HepG2 (cell line): ENCODE data around the gene FRMD3. TPM values are rescaled to one million over a fixed set of nuclear protein-coding genes. Genes with fewer than 3 reads are reported as not detected.
A peak's percentile ranks its signal among the peaks of the same experiment; 100 is the strongest.

Experiments used
- ATAC-seq: fragments of 200-7000 bp; cut with Tn5 transposase; 3 replicates; pipeline ENCODE4 v1.9.1; 2020; ENCODE audit warnings: mild to moderate bottlenecking, moderate library complexity
- BruUV-seq: library from RNA; stranded (reverse); fragments of 400-500 nt; replicated peaks from 2 replicates; lab custom pipeline; 2021; lab: Mats Ljungman, UMichigan
- CTCF ChIA-PET: fragments of 300-600 bp; formaldehyde crosslinking; extraction: SDS; loops from one replicate; lab custom pipeline; 2021; ENCODE audit warnings: low total read pairs, inconsistent platforms, low intra/inter-chr PET ratio; lab: Yijun Ruan, JAX
- POLR2A ChIA-PET: fragments of 350-600 bp; sonication (Branson Sonifier 250); formaldehyde crosslinking; loops from one replicate; lab custom pipeline; 2020; ENCODE audit warnings: antibody characterized with exemption, inconsistent platforms; lab: Yijun Ruan, JAX
- DNase-seq: peaks from one replicate; pipeline ENCODE4 v3.0.0-alpha.2; 2015; ENCODE audit warnings: low spot score
- FAIRE-seq: peaks from 3 replicates; lab custom pipeline; 2011; peaks lifted over from hg19 to GRCh38; lab: Jason Lieb, UNC
- H2AFZ ChIP-seq: one replicate; pipeline ENCODE4 v1.6.1; 2011; ENCODE audit warnings: low read length, inconsistent platforms
- H3K27ac ChIP-seq: fragments of 300-600 bp; 3 replicates; pipeline ENCODE4 v1.8.0; 2011; ENCODE audit warnings: mixed run types, mild to moderate bottlenecking, mixed read lengths, low read length, inconsistent platforms; ENCODE audit not compliant: insufficient read depth; ENCODE audit errors: extremely low read length
- H3K27me3 ChIP-seq, 2 experiments: fragments of 200-600 bp in 1 of 2; 2 replicates in 1 of 2; 3 replicates in 1 of 2; pipeline versions ENCODE4 v1.6.0 to v1.8.0; 2011; ENCODE audit warnings: low read length in 2 of 2, mild to moderate bottlenecking in 2 of 2, moderate library complexity in 2 of 2, inconsistent platforms in 1 of 2; ENCODE audit not compliant: insufficient read depth in 2 of 2, control insufficient read depth in 1 of 2
- H3K36me3 ChIP-seq, 2 experiments: fragments of 200-600 bp in 1 of 2; replicated peaks in 1 of 2; 2 replicates in 1 of 2; 3 replicates in 1 of 2; pipeline versions ENCODE4 v1.5.1 to v1.8.0; 2011; ENCODE audit warnings: low read length in 2 of 2, inconsistent platforms in 1 of 2; ENCODE audit not compliant: insufficient read depth in 2 of 2, control insufficient read depth in 1 of 2
- H3K4me1 ChIP-seq: 2 replicates; pipeline ENCODE4 v1.5.1; 2012; ENCODE audit warnings: low read length, inconsistent platforms; ENCODE audit not compliant: insufficient read depth
- H3K4me2 ChIP-seq: 2 replicates; pipeline ENCODE4 v1.6.0; 2011; ENCODE audit warnings: low read depth, low read length, inconsistent platforms
- H3K4me3 ChIP-seq, 3 experiments: fragments of 200-600 bp in 1 of 3; sonication (generic), shearing (Covaris generic) in 1 of 3; replicated peaks in 1 of 3; 2 replicates each; pipeline ENCODE4 v1.5.1; 2011 to 2016; ENCODE audit warnings: low read length in 3 of 3, inconsistent platforms in 2 of 3, low read depth in 2 of 3, mild to moderate bottlenecking in 2 of 3, control low read depth in 1 of 3, mixed read lengths in 1 of 3; ENCODE audit not compliant: insufficient read depth in 1 of 3
- H3K79me2 ChIP-seq: one replicate; pipeline ENCODE4 v1.6.1; 2011; ENCODE audit warnings: low read length, inconsistent platforms; ENCODE audit not compliant: insufficient read depth
- H3K9ac ChIP-seq: 2 replicates; pipeline ENCODE4 v1.6.0; 2011; ENCODE audit warnings: mild to moderate bottlenecking, low read depth, low read length, inconsistent platforms; ENCODE audit not compliant: insufficient read depth
- H3K9me3 ChIP-seq: 2 replicates; pipeline ENCODE4 v1.5.1; 2012; ENCODE audit warnings: mild to moderate bottlenecking, low read length
- H4K20me1 ChIP-seq: 2 replicates; pipeline ENCODE4 v1.6.0; 2011; ENCODE audit warnings: inconsistent platforms, mild to moderate bottlenecking, low read length, moderate library complexity; ENCODE audit not compliant: insufficient read depth
- ATM ChIP-seq: fragments of 450-650 bp; IDR thresholded peaks from 2 replicates; pipeline ENCODE4 v1.7.1; 2017; ENCODE audit warnings: mild to moderate bottlenecking, borderline replicate concordance
- CAMTA2 ChIP-seq: sonication (generic); formaldehyde crosslinking; IDR thresholded peaks from 2 replicates; pipeline ENCODE4 v1.4.0; 2020; ENCODE audit warnings: mild to moderate bottlenecking, missing genetic modification reagents, borderline replicate concordance
- MAF1 ChIP-seq: sonication (generic); formaldehyde crosslinking; IDR thresholded peaks from 2 replicates; pipeline ENCODE4 v1.5.0; 2020; ENCODE audit warnings: missing genetic modification reagents, borderline replicate concordance
- MAFF ChIP-seq: IDR thresholded peaks from 2 replicates; pipeline ENCODE4 v1.6.1; 2011; ENCODE audit warnings: low read depth, low read length, improper control_type of control experiment
- MAFK ChIP-seq, 2 experiments: IDR thresholded peaks in 1 of 2; conservative IDR thresholded peaks in 1 of 2; 2 replicates each; pipeline ENCODE4 v1.6.1; 2011; ENCODE audit warnings: improper control_type of control experiment in 2 of 2, low read length in 2 of 2
- MXI1 ChIP-seq: IDR thresholded peaks from 3 replicates; pipeline ENCODE4 v1.6.1; 2012; ENCODE audit warnings: low read depth, low read length, inconsistent platforms, borderline replicate concordance
- NFE2L1 ChIP-seq: sonication (generic); formaldehyde crosslinking; IDR thresholded peaks from 2 replicates; pipeline ENCODE4 v1.4.0; 2020; ENCODE audit warnings: missing genetic modification reagents, mild to moderate bottlenecking, borderline replicate concordance
- NFYC ChIP-seq: IDR thresholded peaks from 2 replicates; pipeline ENCODE4 v1.6.1; 2016; ENCODE audit warnings: missing genetic modification reagents, missing compliant biosample characterization
- TAF1 ChIP-seq: sonication (generic); formaldehyde crosslinking; IDR thresholded peaks from 2 replicates; pipeline ENCODE4 v1.4.0; 2020; ENCODE audit warnings: missing genetic modification reagents
- ZNF205 ChIP-seq: IDR thresholded peaks from 2 replicates; pipeline ENCODE4 v1.6.1; 2018; ENCODE audit warnings: missing biosample characterization, missing genetic modification reagents
- ZNF446 ChIP-seq: sonication (generic); formaldehyde crosslinking; IDR thresholded peaks from 2 replicates; pipeline ENCODE4 v1.5.0; 2020; ENCODE audit warnings: mild to moderate bottlenecking, missing genetic modification reagents
- ZNF761 ChIP-seq: sonication (generic); formaldehyde crosslinking; conservative IDR thresholded peaks from 2 replicates; pipeline ENCODE4 v1.4.0; 2020; ENCODE audit warnings: mild to moderate bottlenecking, missing genetic modification reagents
- ZSCAN29 ChIP-seq: sonication (generic); formaldehyde crosslinking; conservative IDR thresholded peaks from 2 replicates; pipeline ENCODE4 v1.4.0; 2020; ENCODE audit warnings: mild to moderate bottlenecking, missing genetic modification reagents
- WGBS: methylation state at CpG from one replicate; pipeline ENCODE4 v1.1.6; 2017; ENCODE audit warnings: low lambda C conversion rate; 5-methylcytosine and 5-hydroxymethylcytosine counted together
- in situ Hi-C: cut with HindIII; loops from 2 replicates; pipeline ENCODE4 v1.10.0; 2017; ENCODE audit warnings: low pct_unique_long_range_greater_than_20kb; ENCODE audit not compliant: extremely low pct_ligation_motif_present
- intact Hi-C: fragments of 100-400 bp; cut with micrococcal nuclease; formaldehyde crosslinking; loops from one replicate; pipeline ENCODE4 v1.10.0; 2022; ENCODE audit not compliant: unreplicated experiment
- polyA plus RNA-seq, 8 experiments: library from polyadenylated mRNA; depleted of rRNA in 3 of 8; stranded (reverse) in 7 of 8; unstranded in 1 of 8; fragments of >200 nt; fragmentation: Illumina TruSeq in 4 of 8; extraction: Trizol in 4 of 8; gene quantifications; 2 replicates each; pipeline versions ENCODE4 v1.2.1 to v1.2.3, GENCODE V29; 2011 to 2016; ENCODE audit warnings: low read depth in 4 of 8, missing spikeins in 1 of 8, mixed read lengths in 1 of 8; ENCODE audit not compliant: insufficient read depth in 1 of 8
- total RNA-seq, 5 experiments: library from RNA; depleted of rRNA; stranded (reverse); fragments of >200 nt; fragmentation: Illumina TruSeq; extraction: Trizol; gene quantifications; 2 replicates each; pipeline ENCODE4 v1.2.3, GENCODE V29; 2016; ENCODE audit warnings: low read depth in 1 of 5
- TF ChIP-seq, protein P1 (sequence below): sonication (generic); formaldehyde crosslinking; IDR thresholded peaks from 2 replicates; pipeline ENCODE4 v1.8.0; 2022; ENCODE audit warnings: mild to moderate bottlenecking, missing genetic modification reagents, moderate library complexity
- TF ChIP-seq, protein P2 (sequence below): sonication (generic); formaldehyde crosslinking; IDR thresholded peaks from 2 replicates; pipeline ENCODE4 v1.5.1; 2020; ENCODE audit warnings: missing genetic modification reagents, mild to moderate bottlenecking, borderline replicate concordance

Gene FRMD3
- total and polyA plus RNA-seq, 2 of the 13 experiments (the other 11 are each of a cell fraction or from before 2014, with no cell fraction given): 3.2 to 7.7 TPM

DNA sequence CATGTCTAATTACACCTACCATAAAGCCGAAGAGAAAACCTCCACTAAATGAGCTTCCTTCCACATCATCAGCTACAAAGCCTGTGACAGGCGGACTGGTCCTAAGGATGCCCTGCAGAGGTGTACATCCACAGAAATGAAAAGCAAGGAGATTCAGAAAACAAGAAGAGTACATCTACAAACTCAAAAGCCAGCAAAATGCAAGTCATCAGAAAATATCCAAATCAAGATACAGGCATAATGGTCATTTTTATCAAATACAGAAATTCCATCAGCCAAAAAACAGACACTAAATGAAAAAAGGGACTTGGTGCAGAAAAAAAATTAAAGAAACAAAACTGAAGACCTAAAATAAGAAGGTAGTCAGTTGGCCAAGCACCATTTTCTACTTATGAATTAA lies 79.7 kb downstream of the FRMD3 start:
- ATAC-seq: no peak
- Histone ChIP-seq H3K27me3 (no peaks in the 10 kb centered on the region), H3K4me3 (no peak overlapping the region), H3K36me3 (no peaks in the 10 kb centered on the region), H3K27ac (no peak overlapping the region), H3K79me2 (peaks cover 3% of the 10 kb centered on the region), H3K9ac (no peak overlapping the region), H3K4me1 (no peaks in the 10 kb centered on the region), H4K20me1 (no peaks in the 10 kb centered on the region), H2AFZ (no peak overlapping the region), H3K4me2 (no peak overlapping the region), H3K9me3 (peaks cover 4% of the 10 kb centered on the region; the same call in 1 of the 2 replicates)
- DNase-seq: no peak
- ChIA-PET POLR2A (interaction anchor here (0.6 kb wide), 1 partner anchor 250 kb away, joined by 3 read pairs; no protein-coding TSS in a partner anchor), CTCF (no interaction called here)
- WGBS: 94% methylated on average over 2 of the region's 2 CpGs
- no peak for FAIRE-seq
- intact Hi-C loops (no loop called here), in situ Hi-C loops (no loop called here)
- no peak for TF ChIP-seq CAMTA2 (CRISPR knock-in tag)
- peak; percentile 21 to 48; a peak in 3 of 4 replicates for TF ChIP-seq MAFK (conservative IDR thresholded peaks at IDR 0.05 in 1 of 2, IDR thresholded peaks at IDR 0.05 in 1 of 2; ENCODE audit: low read length in 2 of 2)
- peak; percentile 41; the same call in 1 of the 2 replicates for TF ChIP-seq MAFF
- BruUV-seq: no TSS peak

DNA sequence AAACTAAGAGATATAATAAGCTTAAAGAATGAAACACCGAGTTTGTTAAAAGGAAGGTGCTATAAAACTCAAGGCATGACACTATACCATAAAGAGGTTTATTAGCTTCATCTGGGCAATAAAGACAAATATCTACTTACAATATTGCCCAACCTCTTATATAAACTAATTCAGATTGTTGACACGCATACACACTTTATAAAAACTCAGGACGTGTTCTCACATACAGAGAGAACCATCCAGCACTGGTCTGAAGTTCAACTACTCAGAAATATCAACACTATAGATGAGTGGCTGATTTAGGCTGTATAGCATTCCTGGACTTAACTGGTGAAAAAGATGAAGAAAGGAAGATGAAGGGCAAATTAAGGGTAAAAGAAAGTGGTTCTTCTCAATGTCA lies 81.2 kb downstream of the FRMD3 start:
- Histone ChIP-seq H3K9ac (no peak overlapping the region), H4K20me1 (no peaks in the 10 kb centered on the region), H3K79me2 (peaks cover 3% of the 10 kb centered on the region), H3K27me3 (no peaks in the 10 kb centered on the region), H3K9me3 (peaks cover 4% of the 10 kb centered on the region; the same call in 1 of the 2 replicates), H3K4me1 (no peaks in the 10 kb centered on the region), H3K4me2 (no peak overlapping the region), H3K4me3 (no peak overlapping the region), H2AFZ (no peak overlapping the region), H3K36me3 (no peaks in the 10 kb centered on the region), H3K27ac (no peak overlapping the region)
- no peak for DNase-seq
- no peak for ATAC-seq
- intact Hi-C loops (no loop called here), in situ Hi-C loops (no loop called here)
- ChIA-PET CTCF (no interaction called here), POLR2A (no interaction called here)
- TF ChIP-seq ZSCAN29 (CRISPR knock-in tag) (no peak), NFYC (CRISPR knock-in tag) (no peak), ZNF446 (no peak), NFE2L1 (no peak), MXI1 (no peak), TAF1 (CRISPR knock-in tag) (no peak), MAF1 (no peak), ATM (no peak), ZNF205 (CRISPR knock-in tag) (no peak), ZNF761 (CRISPR knock-in tag) (no peak)
- TF ChIP-seq, protein P1, sequence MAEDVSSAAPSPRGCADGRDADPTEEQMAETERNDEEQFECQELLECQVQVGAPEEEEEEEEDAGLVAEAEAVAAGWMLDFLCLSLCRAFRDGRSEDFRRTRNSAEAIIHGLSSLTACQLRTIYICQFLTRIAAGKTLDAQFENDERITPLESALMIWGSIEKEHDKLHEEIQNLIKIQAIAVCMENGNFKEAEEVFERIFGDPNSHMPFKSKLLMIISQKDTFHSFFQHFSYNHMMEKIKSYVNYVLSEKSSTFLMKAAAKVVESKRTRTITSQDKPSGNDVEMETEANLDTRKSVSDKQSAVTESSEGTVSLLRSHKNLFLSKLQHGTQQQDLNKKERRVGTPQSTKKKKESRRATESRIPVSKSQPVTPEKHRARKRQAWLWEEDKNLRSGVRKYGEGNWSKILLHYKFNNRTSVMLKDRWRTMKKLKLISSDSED (CRISPR knock-in tag): no peak
- TF ChIP-seq, protein P2, sequence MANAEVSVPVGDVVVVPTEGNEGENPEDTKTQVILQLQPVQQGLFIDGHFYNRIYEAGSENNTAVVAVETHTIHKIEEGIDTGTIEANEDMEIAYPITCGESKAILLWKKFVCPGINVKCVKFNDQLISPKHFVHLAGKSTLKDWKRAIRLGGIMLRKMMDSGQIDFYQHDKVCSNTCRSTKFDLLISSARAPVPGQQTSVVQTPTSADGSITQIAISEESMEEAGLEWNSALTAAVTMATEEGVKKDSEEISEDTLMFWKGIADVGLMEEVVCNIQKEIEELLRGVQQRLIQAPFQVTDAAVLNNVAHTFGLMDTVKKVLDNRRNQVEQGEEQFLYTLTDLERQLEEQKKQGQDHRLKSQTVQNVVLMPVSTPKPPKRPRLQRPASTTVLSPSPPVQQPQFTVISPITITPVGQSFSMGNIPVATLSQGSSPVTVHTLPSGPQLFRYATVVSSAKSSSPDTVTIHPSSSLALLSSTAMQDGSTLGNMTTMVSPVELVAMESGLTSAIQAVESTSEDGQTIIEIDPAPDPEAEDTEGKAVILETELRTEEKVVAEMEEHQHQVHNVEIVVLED: no peak
- 94% methylated on average over 3 of the region's 3 CpGs for WGBS
- no peak for FAIRE-seq
- no TSS peak for BruUV-seq
